Spleen (tissue), 11 donors: ENCODE data around the gene IPCEF1. TPM values are rescaled to one million over a fixed set of nuclear protein-coding genes. Genes with fewer than 3 reads are reported as not detected.
A peak's percentile ranks its signal among the peaks of the same experiment; 100 is the strongest.

Source experiments
- DNase-seq: peaks from one replicate; pipeline ENCODE4 v3.0.0-alpha.2; 2020
- H3K27ac ChIP-seq, 8 donors: fragments of 200-600 bp; sonication (generic) in 7 of 8; 1 replicate in 4 of 8; 2 replicates in 4 of 8; pipeline versions ENCODE4 v1.5.0 to v1.8.0; 2016 to 2021; ENCODE audit warnings: inconsistent platforms in 4 of 8, mild to moderate bottlenecking in 4 of 8, moderate library complexity in 1 of 8
- H3K27me3 ChIP-seq, 7 donors: fragments of 200-600 bp; sonication (generic) in 6 of 7; replicated peaks in 1 of 7; 1 replicate in 4 of 7; 2 replicates in 3 of 7; pipeline versions ENCODE4 v1.5.0 to v1.8.0; 2016 to 2021; ENCODE audit warnings: inconsistent platforms in 3 of 7, mild to moderate bottlenecking in 1 of 7
- H3K36me3 ChIP-seq, 6 donors: fragments of 200-600 bp; sonication (generic) in 5 of 6; 1 replicate in 4 of 6; 2 replicates in 2 of 6; pipeline versions ENCODE4 v1.5.0 to v1.8.0; 2016 to 2021; ENCODE audit warnings: inconsistent platforms in 2 of 6
- H3K4me1 ChIP-seq, 6 donors: fragments of 200-600 bp; sonication (generic) in 5 of 6; 1 replicate in 3 of 6; 2 replicates in 3 of 6; pipeline versions ENCODE4 v1.5.0 to v1.8.0; 2016 to 2021; ENCODE audit warnings: inconsistent platforms in 3 of 6
- H3K4me3 ChIP-seq, 8 donors: fragments of 200-600 bp; sonication (generic) in 7 of 8; 1 replicate in 4 of 8; 2 replicates in 4 of 8; pipeline versions ENCODE4 v1.5.0 to v1.8.0; 2016 to 2021; ENCODE audit warnings: inconsistent platforms in 4 of 8, mild to moderate bottlenecking in 4 of 8, moderate library complexity in 2 of 8
- H3K9me3 ChIP-seq, 8 donors: fragments of 200-600 bp; sonication (generic) in 7 of 8; 1 replicate in 4 of 8; 2 replicates in 4 of 8; pipeline versions ENCODE4 v1.5.0 to v1.8.0; 2016 to 2021; ENCODE audit warnings: inconsistent platforms in 4 of 8
- POLR2A ChIP-seq, 3 donors: fragments of 450-650 bp; IDR thresholded peaks; one replicate each; pipeline ENCODE4 v1.5.1; 2017; ENCODE audit warnings: antibody characterized with exemption in 3 of 3, mild to moderate bottlenecking in 1 of 3
- POLR2AphosphoS5 ChIP-seq, 3 donors: sonication (generic); formaldehyde crosslinking; IDR thresholded peaks; one replicate each; pipeline ENCODE4 v1.5.1; 2017; ENCODE audit warnings: antibody characterized with exemption in 3 of 3
- WGBS, 5 donors: extraction: QIAGEN DNeasy Blood & Tissue Kit in 3 of 5; methylation state at CpG; one replicate each; pipeline versions ENCODE4 v1.1.5 to v1.1.7; 2013 to 2018; 5-methylcytosine and 5-hydroxymethylcytosine counted together
- intact Hi-C: fragments of 100-400 bp; cut with DNase I; formaldehyde crosslinking; loops from one replicate; pipeline ENCODE4 v1.15.0; 2023; ENCODE audit warnings: low total_unique reads
- polyA plus RNA-seq, 3 donors: library from polyadenylated mRNA; stranded (reverse); fragments of 200-250 nt; gene quantifications; one replicate each; pipeline ENCODE4 v1.2.1, GENCODE V29; 2013
- total RNA-seq, 7 donors: library from RNA; depleted of rRNA in 3 of 7; stranded (reverse); fragments of >200 nt in 3 of 7; fragmentation: NEBNext Ultra II Directional in 4 of 7; extraction: Animal tissue kit (Norgen Biotek cat#: 25700) in 4 of 7; gene quantifications; one replicate each; pipeline versions ENCODE4 v1.1.0 to v1.2.1, GENCODE V29; 2016 to 2021
- TF ChIP-seq, protein P1 (sequence below), 11 experiments: fragments of 200-600 bp in 7 of 11; fragments of 450-650 bp in 4 of 11; sonication (generic) in 4 of 11; IDR thresholded peaks in 8 of 11; conservative IDR thresholded peaks in 3 of 11; 1 replicate in 7 of 11; 2 replicates in 4 of 11; pipeline versions ENCODE4 v1.4.0 to v1.8.0; 2016 to 2021; ENCODE audit warnings: antibody characterized with exemption in 11 of 11, inconsistent platforms in 4 of 11, mild to moderate bottlenecking in 1 of 11
- donor health status: healthy with polysubstance abuse.
- donor health status: DM: no; HTN: no; CAD: no; lungs with moderate emphysema.
- donor health status: DM: no; HTN: no; CAD: no.
- donor health status: Bipolar disorder and iron deficiency.
- donor health status: healthy.
- donor health status: DM: no; HTN: no; CAD: no.
- donor health status: DM: yes; HTN: yes; CAD: no.

Gene IPCEF1
- total and polyA plus RNA-seq, 10 donors, result 1.4 to 32.2 (median 26.2) TPM

DNA sequence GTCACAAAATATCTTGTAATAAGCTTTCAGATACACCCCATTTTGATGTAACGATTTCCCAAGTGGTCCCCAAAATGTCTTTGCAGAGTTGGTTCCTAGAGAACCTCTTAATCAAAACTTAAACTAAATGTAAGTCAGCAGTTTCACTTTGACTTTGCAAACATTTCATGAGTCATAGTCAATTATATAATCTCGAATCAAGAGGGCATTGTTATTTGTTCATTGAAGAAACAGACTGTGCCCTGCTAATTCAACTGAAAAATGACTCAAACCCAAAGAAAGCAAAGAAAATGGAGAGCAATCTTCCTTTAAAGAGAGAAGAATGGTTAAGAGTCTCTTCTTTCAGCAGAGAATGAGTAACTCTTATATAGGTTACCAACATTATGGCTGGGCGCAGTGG is 58.3 kb downstream of the IPCEF1 start:
- Histone ChIP-seq H3K27ac (peak overlapping the region in 3 of 8 donors; percentile 37 to 44 (median 42)), H3K4me1 (peaks cover 0 to 55% (median 15%) of the 10 kb centered on the region in 6 donors), H3K9me3 (no peaks in the 10 kb centered on the region), H3K27me3 (no peaks in the 10 kb centered on the region), H3K36me3 (no peaks in the 10 kb centered on the region), H3K4me3 (no peak overlapping the region)
- TF ChIP-seq POLR2AphosphoS5 (IDR thresholded peaks at IDR 0.05), result no peak
- TF ChIP-seq POLR2A (IDR thresholded peaks at IDR 0.05), result no peak
- TF ChIP-seq, protein P1, sequence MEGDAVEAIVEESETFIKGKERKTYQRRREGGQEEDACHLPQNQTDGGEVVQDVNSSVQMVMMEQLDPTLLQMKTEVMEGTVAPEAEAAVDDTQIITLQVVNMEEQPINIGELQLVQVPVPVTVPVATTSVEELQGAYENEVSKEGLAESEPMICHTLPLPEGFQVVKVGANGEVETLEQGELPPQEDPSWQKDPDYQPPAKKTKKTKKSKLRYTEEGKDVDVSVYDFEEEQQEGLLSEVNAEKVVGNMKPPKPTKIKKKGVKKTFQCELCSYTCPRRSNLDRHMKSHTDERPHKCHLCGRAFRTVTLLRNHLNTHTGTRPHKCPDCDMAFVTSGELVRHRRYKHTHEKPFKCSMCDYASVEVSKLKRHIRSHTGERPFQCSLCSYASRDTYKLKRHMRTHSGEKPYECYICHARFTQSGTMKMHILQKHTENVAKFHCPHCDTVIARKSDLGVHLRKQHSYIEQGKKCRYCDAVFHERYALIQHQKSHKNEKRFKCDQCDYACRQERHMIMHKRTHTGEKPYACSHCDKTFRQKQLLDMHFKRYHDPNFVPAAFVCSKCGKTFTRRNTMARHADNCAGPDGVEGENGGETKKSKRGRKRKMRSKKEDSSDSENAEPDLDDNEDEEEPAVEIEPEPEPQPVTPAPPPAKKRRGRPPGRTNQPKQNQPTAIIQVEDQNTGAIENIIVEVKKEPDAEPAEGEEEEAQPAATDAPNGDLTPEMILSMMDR (IDR thresholded peaks at IDR 0.05 in 8 of 11, conservative IDR thresholded peaks at IDR 0.05 in 3 of 11), result no peak
- 47 to 60% (median 53%) methylated on average over 3 of the region's 3 CpGs for WGBS, 5 donors
- intact Hi-C loops, result no loop called here
- no peak for DNase-seq

DNA sequence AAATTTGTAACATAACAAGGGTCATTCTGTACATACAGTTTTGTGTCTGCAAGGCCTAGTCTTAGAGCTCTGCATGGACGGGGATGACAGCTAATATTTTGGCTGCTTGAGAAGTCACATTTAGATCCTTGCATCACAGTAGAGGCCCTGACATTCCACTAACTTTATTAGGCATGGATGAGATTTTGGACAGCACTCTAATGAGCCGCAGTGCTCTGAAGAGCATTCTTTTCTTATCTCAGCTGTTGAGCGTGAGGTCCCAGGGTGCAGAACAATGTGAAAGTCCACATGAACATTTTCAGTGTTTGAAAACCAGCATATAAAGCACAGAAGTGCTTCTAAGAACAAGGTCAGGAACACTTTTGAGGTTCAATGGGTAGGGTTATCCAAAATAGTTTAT is 58.9 kb downstream of the IPCEF1 start:
- TF ChIP-seq, protein P1 (IDR thresholded peaks at IDR 0.05 in 8 of 11, conservative IDR thresholded peaks at IDR 0.05 in 3 of 11), result no peak
- TF ChIP-seq POLR2AphosphoS5 (IDR thresholded peaks at IDR 0.05), result no peak
- TF ChIP-seq POLR2A (IDR thresholded peaks at IDR 0.05), result no peak
- Histone ChIP-seq H3K36me3 (no peaks in the 10 kb centered on the region), H3K27me3 (no peaks in the 10 kb centered on the region), H3K27ac (peak overlapping the region in 3 of 8 donors; percentile 37 to 44 (median 42)), H3K9me3 (no peaks in the 10 kb centered on the region), H3K4me3 (no peak overlapping the region), H3K4me1 (peaks cover 0 to 55% (median 17%) of the 10 kb centered on the region in 6 donors)
- WGBS, 5 donors, result 69 to 89% (median 83%) methylated on average over 3 of the region's 3 CpGs
- no peak for DNase-seq
- intact Hi-C loops, result no loop called here

DNA sequence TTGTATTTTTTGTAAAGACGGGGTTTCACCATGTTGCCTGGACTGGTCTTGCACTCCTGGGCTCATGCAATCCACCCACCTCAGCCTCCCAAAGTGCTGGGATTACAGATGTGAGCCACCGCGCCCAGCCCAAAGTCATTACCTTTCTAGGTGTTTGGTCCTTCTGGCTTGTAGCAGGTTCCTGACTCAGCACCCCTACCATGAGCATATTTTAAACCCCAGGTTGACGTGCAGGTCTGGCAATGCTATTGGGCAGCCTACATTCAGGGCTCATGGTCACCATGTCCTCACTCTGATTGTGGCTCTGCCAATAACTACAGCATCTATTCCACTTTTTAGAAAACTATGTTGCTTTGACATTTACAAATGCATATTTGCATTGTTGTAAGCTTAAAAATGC is 59.4 kb downstream of the IPCEF1 start:
- DNase-seq, result no peak
- H3K27ac ChIP-seq, result no peak overlapping the region
- no peak overlapping the region for H3K4me3 ChIP-seq
- peaks cover 0 to 51% (median 13%) of the 10 kb centered on the region in 6 donors for H3K4me1 ChIP-seq
- no peaks in the 10 kb centered on the region for H3K36me3 ChIP-seq
- no peaks in the 10 kb centered on the region for H3K9me3 ChIP-seq
- 89 to 99% (median 95%) methylated on average over 4 of the region's 4 CpGs for WGBS, 5 donors
- TF ChIP-seq POLR2AphosphoS5 (IDR thresholded peaks at IDR 0.05), result no peak
- intact Hi-C loops, result no loop called here
- H3K27me3 ChIP-seq, result no peaks in the 10 kb centered on the region

DNA sequence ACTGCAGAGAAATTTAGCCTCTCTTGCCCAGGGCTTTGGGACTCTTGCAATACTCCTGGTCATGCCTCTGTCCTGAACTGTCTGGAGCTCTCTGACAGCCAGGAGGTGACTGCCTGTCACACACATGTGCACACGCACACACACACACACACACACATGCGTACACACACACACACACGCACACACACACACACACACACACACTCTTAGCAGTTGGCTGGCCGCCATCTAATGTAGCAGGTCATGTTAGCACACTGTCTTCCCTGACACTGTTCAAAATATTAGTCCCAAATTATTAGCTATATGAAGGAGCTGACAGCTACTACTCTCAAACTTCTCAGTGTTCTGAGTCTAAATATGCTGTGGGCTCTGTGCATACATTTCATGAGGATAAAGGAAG is 60.9 kb downstream of the IPCEF1 start:
- no peak for DNase-seq
- 71 to 78% (median 75%) methylated on average over 4 of the region's 4 CpGs for WGBS, 5 donors

More for the DNA sequence above, 60.9 kb downstream of the IPCEF1 start:
- TF ChIP-seq POLR2AphosphoS5 (IDR thresholded peaks at IDR 0.05) (no peak), POLR2A (IDR thresholded peaks at IDR 0.05) (no peak)
- TF ChIP-seq, protein P1 (IDR thresholded peaks at IDR 0.05 in 8 of 11, conservative IDR thresholded peaks at IDR 0.05 in 3 of 11), result no peak
- intact Hi-C loops, result no loop called here
- Histone ChIP-seq H3K27me3 (no peaks in the 10 kb centered on the region), H3K4me1 (peaks cover 0 to 39% (median 6%) of the 10 kb centered on the region in 6 donors), H3K36me3 (no peaks in the 10 kb centered on the region), H3K4me3 (no peak overlapping the region), H3K27ac (no peak overlapping the region), H3K9me3 (no peaks in the 10 kb centered on the region)
